HUES64 (cell line): ENCODE measurements around the gene FAM25A.

Experiments used
- H3K27ac ChIP-seq: 2 replicates; pipeline ENCODE4 v1.7.0; 2013; ENCODE audit warnings: low read depth, low read length, inconsistent platforms
- H3K27me3 ChIP-seq: 2 replicates; pipeline ENCODE4 v1.6.1; 2013; ENCODE audit warnings: mild to moderate bottlenecking, low read length; ENCODE audit not compliant: insufficient read depth
- H3K36me3 ChIP-seq: 2 replicates; pipeline ENCODE4 v1.6.1; 2013; ENCODE audit warnings: mild to moderate bottlenecking, low read length; ENCODE audit not compliant: insufficient read depth
- H3K4me1 ChIP-seq: 2 replicates; pipeline ENCODE4 v1.6.1; 2013; ENCODE audit warnings: mild to moderate bottlenecking, low read length, moderate library complexity; ENCODE audit not compliant: insufficient read depth
- H3K4me3 ChIP-seq: 2 replicates; pipeline ENCODE4 v1.5.1; 2013; ENCODE audit warnings: mild to moderate bottlenecking, low read length, moderate library complexity
- H3K9ac ChIP-seq: 2 replicates; pipeline ENCODE4 v1.6.1; 2013; ENCODE audit warnings: mild to moderate bottlenecking, low read depth, low read length
- H3K9me3 ChIP-seq: 2 replicates; pipeline ENCODE4 v1.6.1; 2013; ENCODE audit warnings: low read depth, low read length; ENCODE audit not compliant: insufficient read depth
- WGBS: fragments of 150-250, 120-280 bp; methylation state at CpG from one replicate; pipeline ENCODE4 v1.1.7; 2013; ENCODE audit warnings: missing lambda C conversion rate; 5-methylcytosine and 5-hydroxymethylcytosine counted together

Gene FAM25A

DNA sequence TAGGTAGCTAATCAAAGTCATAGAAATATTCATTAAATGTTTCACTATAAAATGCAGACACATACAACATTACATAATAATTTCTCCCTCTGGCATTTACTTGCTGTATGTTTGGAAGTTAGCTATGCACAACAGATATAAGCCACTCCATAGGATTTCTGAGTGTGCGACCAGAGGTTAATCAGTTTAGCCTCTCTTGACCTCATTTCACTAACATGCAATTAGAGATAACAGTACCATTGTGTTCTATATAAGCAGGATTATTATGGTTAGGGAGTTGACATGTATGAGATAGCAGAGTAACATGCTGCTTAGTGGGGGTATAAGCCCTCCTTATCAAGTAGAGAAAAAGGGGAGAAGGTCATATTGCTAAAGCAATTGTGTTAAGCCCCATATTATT is 48.2 kb downstream of the FAM25A start:
- no peaks in the 10 kb centered on the region for H3K9me3 ChIP-seq
- no peaks in the 10 kb centered on the region for H3K4me1 ChIP-seq
- H3K9ac ChIP-seq = no peak overlapping the region
- H3K4me3 ChIP-seq = no peak overlapping the region
- H3K27me3 ChIP-seq = no peaks in the 10 kb centered on the region
- WGBS = 100% methylated on average over 1 of the region's 1 CpG
- H3K27ac ChIP-seq = no peak overlapping the region
- peaks cover 83% of the 10 kb centered on the region for H3K36me3 ChIP-seq

DNA sequence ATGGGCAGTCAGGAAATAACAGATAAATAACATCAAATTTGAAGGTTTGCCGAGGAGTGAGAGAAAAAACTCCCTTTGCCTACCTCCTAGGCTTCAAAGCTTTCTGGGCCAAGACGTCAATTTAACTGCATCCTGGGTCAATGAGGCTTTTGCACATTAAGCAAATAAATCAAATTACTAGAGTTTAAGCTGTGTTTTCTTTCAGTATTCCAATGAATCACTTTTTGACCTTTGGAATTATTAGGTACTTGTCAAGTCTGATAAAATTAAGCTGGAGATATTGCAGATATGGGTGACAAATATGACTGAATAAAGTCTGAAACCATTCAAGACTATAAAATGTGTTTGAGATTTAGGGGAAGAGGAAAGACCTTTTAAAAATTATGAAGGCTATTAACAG is 52.4 kb downstream of the FAM25A start:
- Histone ChIP-seq H3K9me3 (no peaks in the 10 kb centered on the region), H3K36me3 (peaks cover 73% of the 10 kb centered on the region), H3K27me3 (no peaks in the 10 kb centered on the region), H3K4me1 (no peaks in the 10 kb centered on the region), H3K27ac (no peak overlapping the region), H3K9ac (no peak overlapping the region), H3K4me3 (no peak overlapping the region)
- 92% methylated on average over 2 of the region's 2 CpGs for WGBS
